Caki2 (cell line): ENCODE results near the gene GPR162. TPM values are rescaled to one million over a fixed set of nuclear protein-coding genes. Genes with fewer than 3 reads are reported as not detected.
A peak's percentile ranks its signal among the peaks of the same experiment; 100 is the strongest.

ENCODE experiments used
- DNase-seq: peaks from one replicate; pipeline ENCODE4 v3.0.0-alpha.2; 2015; ENCODE audit warnings: low read depth
- in situ Hi-C: cut with HindIII; loops from 2 replicates; pipeline ENCODE4 v1.10.0; 2016; ENCODE audit warnings: low sequenced_read_pairs, low pct_unique_long_range_greater_than_20kb, mixed read lengths
- total RNA-seq: library from RNA; depleted of rRNA; stranded (reverse); fragments of >200 nt; shearing (Covaris generic); gene quantifications from 2 replicates; pipeline ENCODE4 v1.2.3, GENCODE V29; 2014; ENCODE audit warnings: low replicate concordance; rRNA removed

Gene GPR162, protein sequence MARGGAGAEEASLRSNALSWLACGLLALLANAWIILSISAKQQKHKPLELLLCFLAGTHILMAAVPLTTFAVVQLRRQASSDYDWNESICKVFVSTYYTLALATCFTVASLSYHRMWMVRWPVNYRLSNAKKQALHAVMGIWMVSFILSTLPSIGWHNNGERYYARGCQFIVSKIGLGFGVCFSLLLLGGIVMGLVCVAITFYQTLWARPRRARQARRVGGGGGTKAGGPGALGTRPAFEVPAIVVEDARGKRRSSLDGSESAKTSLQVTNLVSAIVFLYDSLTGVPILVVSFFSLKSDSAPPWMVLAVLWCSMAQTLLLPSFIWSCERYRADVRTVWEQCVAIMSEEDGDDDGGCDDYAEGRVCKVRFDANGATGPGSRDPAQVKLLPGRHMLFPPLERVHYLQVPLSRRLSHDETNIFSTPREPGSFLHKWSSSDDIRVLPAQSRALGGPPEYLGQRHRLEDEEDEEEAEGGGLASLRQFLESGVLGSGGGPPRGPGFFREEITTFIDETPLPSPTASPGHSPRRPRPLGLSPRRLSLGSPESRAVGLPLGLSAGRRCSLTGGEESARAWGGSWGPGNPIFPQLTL
- 10.0 and 15.9 TPM in 2 replicates for total RNA-seq

DNA sequence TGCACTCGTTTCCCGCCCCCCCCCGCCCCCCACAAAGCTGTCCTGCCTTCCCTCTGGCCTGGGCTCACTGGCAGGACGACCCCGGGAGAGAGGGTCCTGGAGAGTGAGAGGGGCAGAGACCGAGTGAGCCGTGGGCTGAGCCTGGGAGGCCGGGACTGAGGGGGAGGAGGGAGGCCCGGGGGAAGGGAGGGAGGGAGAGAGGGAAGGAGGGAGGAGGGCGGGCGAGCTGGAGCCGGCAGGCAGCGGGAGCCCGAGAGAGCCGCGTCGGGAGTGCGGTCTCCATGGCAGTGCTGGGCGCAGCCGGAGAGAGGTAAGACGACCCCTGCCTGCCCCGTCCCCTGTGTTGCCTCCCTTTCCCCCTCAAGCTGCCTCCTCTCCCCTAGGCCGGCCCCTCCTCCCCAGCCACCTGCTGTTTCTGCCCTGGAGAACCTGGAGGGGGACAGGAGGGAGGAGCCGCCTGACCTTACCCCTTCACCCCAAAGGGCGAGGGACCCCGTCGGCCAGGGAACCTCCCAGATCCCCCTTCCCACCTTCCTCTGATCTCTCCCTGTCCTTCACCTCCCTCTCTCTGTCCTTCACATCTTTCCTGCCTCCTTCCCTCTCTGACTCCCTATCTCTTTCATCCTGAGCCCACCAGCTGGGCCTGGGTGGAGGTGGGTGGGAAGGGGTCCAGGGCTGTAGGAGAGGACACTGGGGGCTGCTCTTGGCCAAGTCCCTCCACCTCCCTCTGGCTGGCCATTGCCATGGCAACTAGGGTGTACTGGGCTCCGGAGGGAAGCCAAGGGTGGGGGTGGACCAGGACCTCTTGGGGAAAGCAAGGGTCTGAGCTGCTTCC, at the start of gene GPR162:
Gene GPR162, plus strand, starts transcription at position 231 of the 835 bp plus-strand sequence. CDS start 2,078 bp downstream, outside the sequence.
- in situ Hi-C loops: no loop called here
- no peak for DNase-seq

DNA sequence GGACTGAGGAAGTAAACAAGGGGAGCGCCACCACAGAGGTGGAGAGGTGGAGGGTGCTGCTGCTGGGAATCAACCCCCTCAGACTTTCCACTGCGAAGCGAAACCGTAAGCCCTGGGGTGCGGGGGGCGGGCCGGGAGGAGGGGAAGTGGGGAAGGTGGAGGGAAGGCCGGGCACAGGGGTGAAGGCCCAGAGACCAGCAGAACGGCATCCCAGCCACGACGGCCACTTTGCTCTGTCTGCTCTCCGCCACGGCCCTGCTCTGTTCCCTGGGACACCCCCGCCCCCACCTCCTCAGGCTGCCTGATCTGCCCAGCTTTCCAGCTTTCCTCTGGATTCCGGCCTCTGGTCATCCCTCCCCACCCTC, 49.3 kb upstream of the GPR162 start, which contains the start of gene LAG3:
Gene LAG3, plus strand, starts transcription at position 190 of the 365 bp plus-strand sequence. CDS start 333 bp downstream, outside the sequence.
- no peak for DNase-seq
- in situ Hi-C loops: no loop called here

DNA sequence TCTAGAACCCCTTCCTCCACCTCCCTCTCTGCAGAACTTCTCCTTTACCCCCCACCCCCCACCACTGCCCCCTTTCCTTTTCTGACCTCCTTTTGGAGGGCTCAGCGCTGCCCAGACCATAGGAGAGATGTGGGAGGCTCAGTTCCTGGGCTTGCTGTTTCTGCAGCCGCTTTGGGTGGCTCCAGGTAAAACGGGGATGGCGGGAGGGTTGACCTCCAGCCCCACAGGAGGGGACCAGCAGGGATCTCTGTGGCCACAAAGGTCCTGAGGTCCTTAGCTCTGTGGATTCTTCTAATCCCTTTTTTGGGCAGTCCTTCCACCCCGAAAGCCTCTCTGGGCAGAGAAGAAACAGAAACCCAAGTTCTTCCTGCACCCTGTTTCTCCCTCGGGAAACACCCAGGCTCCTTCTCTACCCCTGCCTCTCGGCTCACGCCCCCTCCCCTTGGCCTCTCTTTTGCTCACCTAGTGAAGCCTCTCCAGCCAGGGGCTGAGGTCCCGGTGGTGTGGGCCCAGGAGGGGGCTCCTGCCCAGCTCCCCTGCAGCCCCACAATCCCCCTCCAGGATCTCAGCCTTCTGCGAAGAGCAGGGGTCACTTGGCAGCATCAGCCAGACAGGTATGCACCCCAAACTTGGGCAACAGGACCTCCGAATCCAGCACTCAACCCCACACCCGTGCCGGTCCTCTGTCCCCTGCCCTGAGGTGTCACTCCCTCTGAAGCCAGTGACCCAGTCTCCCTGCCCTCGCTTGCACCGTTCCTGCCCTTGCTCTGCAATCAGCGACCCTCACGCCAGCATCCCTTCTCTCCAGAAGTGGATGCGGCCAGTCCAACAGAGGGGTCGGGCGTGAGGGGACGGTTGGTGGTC, 48.7 kb upstream of the GPR162 start:
- DNase-seq: no peak

DNA sequence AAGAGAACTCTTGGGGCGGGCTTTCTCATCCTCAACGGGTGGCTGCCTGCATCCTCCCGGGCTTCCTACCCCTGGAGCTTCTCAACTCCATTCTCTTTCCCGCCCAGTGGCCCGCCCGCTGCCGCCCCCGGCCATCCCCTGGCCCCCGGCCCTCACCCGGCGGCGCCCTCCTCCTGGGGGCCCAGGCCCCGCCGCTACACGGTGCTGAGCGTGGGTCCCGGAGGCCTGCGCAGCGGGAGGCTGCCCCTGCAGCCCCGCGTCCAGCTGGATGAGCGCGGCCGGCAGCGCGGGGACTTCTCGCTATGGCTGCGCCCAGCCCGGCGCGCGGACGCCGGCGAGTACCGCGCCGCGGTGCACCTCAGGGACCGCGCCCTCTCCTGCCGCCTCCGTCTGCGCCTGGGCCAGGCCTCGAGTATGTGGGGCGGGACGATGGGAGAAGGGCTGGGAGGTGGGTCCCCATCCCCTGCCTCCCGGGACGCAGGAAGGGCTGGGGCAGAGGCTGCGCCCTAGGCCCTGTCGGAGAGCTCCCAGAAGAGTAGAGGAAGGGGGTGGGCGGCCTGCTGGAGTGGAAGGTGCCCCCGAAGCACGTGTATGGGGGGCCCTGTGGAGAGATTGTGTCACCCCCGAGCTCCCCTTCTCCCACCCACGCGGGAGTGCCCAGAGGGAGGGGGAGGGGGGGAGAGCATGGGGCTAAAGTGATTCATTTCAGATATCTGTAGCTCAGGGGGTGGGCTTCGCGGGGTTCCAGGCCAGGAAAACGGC, 47.9 kb upstream of the GPR162 start:
- in situ Hi-C loops: no loop called here
- no peak for DNase-seq

More for the DNA sequence above, 48.7 kb upstream of the GPR162 start:
- in situ Hi-C loops: no loop called here

DNA sequence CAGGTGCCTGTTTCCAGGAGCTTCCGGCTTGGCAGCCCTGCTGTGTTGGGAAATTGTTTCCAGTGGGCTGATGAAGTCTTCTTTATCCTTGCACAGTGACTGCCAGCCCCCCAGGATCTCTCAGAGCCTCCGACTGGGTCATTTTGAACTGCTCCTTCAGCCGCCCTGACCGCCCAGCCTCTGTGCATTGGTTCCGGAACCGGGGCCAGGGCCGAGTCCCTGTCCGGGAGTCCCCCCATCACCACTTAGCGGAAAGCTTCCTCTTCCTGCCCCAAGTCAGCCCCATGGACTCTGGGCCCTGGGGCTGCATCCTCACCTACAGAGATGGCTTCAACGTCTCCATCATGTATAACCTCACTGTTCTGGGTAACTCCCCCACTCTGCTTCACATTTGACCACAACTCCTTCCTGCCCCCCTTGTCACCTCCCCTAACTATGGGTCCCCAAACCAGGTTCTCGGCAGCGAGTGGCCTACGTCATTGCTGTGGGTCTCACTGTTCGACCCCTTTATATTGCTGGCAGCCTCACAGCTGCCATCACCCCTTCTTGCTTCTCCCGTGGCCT, 47.0 kb upstream of the GPR162 start:
- DNase-seq: no peak
- in situ Hi-C loops: no loop called here

DNA sequence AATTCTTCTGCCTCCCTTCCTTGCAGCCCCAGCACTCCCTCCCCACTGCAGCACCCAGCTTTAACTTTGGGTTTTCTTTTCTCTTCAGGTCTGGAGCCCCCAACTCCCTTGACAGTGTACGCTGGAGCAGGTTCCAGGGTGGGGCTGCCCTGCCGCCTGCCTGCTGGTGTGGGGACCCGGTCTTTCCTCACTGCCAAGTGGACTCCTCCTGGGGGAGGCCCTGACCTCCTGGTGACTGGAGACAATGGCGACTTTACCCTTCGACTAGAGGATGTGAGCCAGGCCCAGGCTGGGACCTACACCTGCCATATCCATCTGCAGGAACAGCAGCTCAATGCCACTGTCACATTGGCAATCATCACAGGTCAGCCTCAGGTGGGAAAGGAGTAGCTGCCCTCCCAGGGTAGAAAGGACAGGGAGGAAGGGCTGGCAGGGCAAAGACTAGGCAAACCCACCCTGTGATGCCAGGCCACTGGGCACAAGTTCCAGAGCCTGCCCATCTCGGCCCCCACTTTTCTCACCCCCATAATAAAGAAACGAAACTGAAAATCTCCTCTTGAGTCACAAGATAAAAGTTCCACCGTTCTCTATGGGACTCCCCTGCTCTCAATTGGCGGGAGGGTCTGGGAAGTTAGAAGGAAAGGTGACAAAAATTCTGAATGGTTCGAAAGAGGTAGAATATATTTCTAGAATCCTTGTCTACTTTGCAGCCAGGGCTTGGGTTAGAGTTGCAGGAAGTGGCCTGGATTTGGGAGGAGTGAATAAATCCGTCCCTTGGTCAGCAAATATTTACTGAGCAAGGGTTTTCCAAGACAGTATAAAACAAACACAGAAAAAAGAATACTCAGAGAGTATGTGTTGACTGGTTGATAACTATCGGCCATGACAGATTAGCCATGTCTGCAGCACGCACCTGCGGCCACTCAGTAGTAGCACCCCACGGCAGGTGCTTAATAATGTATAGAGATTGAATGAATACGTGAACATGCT, 46.1 kb upstream of the GPR162 start:
- DNase-seq: no peak
- in situ Hi-C loops: no loop called here

DNA sequence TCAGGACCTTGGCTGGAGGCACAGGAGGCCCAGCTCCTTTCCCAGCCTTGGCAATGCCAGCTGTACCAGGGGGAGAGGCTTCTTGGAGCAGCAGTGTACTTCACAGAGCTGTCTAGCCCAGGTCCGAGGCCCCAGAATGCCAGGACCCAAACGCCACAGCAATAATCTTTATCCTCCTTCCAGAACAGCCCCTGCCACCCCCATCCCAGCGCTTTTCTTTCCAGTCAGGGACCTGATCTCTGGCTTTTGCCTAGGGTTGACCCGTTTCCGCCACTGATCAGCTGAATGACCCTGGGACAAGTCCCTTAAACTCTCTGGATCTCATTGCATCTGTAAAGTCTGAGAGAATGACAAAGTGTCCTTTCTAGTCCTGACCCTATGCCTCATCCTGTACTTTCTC, 44.2 kb upstream of the GPR162 start:
- DNase-seq: no peak
- in situ Hi-C loops: no loop called here

DNA sequence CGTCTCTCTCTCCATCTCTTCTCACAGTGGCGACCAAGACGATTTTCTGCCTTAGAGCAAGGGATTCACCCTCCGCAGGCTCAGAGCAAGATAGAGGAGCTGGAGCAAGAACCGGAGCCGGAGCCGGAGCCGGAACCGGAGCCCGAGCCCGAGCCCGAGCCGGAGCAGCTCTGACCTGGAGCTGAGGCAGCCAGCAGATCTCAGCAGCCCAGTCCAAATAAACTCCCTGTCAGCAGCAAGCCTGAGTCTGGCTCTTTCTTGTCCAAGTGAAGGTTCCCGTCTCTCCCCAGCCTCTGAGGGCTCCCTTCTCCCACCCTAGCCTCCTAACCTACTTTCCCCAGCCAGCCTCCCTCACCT, 43.4 kb upstream of the GPR162 start:
- in situ Hi-C loops: no loop called here
- DNase-seq: no peak

DNA sequence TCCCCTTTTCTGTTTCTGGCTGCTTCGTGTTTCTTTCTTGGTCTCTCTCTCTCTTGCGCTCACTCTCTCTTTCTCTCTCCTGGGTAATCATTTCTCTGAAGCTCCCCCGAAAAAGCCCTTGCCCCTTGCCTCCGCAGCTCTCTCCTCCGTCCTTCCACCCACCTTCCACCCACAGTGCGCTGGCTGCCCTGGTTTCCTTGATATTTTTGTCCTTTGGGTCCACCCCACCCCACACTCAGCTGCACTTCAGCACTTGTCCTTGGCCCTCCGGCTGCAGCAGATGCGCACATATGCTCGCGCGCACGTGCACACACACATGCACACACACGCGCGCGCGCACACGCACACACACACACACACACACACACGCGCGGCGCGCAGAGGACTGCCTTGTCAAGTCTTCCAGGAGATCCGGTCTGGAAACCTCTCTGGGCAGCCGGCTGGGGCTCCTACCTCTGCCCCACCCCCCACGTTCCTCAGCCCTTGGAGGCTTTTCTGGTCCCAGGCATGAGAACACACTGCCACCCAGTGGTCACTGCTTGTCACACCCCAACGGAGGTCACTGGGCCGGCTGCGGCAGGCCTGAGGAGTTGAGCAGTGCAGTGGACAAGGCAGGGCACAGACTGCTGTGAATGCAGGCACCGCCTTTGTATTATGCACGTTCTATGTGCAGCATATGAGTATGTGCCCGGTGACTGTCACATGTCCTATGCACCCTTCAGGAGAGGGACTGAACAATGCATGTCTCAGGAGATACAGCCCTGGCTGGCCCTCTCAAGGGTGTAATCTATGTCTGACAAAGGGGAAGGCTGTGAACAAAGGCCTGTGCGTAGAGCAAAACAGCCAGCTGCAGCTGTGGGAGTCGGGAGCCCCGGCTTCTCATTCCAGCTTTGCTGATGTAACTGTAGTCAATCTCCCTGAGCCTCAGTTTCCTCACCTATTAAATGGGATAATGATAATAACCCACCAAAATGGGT, 42.8 kb upstream of the GPR162 start:
- in situ Hi-C loops: no loop called here
- peak; percentile 91 for DNase-seq

DNA sequence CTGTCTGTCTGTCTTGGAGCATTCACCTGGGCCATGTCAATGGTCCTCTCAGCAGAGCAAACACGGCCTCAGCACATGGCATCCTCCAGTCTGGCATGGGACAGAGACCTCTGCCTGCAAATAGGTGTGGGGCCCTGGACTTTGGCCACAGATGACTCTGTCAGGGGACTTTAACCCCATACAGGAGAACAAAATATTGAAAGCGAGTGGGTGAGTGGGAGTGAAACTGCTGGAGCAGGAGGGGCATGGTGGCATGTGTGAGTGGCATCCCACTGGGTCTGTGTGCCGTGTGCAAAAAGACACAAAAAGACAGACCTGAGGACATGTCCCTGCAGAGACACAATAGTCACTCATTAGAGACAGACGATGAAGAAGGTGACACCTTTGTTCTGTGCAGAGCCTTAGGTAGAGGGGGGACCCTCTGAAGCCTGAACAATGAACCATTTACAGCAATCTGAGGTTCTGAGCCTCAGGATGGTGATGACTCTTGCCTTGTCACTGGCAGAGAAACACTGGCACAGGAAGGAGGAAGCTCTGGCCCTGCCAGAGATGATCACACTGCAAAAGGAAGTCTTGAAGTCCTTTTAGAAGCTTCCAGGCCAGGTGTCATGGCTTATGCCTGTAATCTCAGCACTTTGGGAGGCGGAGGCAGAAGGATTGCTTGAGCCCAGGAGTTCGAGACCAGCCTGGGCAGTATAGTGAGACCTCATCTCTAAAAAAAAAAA, 41.8 kb upstream of the GPR162 start:
- in situ Hi-C loops: no loop called here
- no peak for DNase-seq

DNA sequence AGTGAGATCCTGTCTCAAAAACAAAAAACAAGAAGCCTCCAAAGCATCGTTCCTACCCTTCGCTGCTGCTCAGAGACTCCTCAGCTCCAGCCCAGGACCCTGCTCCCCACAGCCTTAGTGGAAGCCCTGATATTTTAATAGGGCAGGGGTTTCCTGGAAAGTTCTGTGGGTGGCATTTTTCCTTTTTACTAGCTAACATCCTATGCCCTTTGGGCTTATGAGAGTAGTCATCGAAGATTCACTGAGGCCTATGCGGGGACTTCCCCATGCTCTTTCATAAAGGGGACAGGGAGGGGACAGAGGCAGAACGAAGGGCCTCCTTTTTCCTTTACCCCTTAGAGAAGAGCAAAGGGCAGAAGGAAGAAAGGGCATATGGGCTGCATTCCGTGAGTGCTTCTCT, 41.0 kb upstream of the GPR162 start:
- DNase-seq: no peak
- in situ Hi-C loops: no loop called here

DNA sequence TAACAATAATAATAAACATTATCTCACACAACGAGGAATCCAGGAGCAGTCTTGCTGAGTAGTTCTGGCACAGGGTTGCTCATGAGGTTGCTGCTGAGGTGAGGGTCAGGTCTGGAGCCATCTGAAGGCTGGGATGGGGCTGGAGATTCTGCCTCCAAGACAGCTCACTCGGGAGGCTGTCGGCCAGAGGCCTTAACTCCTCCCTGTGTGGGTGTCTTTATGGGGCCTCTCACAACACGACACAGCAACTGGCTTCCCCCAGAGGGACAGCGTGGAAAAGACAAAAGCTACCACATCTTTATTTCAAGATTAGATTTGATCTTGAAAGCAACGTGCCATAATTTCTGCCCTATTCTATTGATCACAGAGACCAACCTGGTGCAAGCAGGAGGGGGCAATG, 39.5 kb upstream of the GPR162 start:
- DNase-seq: no peak
- in situ Hi-C loops: no loop called here

DNA sequence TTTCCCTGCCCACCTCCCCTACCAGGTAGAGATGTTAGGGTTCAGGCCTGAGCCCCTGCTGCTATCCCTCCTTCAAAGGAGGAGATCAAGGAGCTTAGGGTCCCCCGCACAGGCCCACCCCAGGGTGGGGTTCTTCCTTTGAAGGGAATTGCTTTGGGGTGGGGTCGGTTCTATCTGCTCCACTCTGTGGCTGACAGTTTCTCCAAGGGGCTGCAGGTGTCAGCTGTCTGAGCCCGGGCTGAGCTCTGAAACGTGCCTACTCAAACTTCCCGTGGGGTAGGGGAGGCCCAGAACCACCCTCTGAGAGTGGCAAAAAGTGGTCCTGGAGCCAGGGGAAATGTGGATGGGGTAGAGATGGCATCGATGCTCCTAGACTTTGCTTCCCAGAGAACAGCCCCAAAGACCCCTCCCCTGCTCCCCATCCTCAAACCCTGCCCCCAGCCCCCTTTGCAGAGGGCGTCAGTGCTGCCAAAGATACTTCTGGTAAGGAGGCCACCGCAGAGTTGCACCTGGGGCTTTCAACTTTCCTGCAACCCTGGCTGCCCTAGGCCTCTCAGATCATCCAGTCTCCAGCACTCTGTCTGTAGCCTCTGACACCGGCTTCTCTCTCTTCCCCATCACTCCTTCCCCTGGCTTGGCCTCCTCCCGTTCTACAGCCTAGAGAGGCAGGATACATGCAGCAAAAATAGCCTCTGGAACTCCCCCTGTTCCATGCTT, 38.6 kb upstream of the GPR162 start:
- in situ Hi-C loops: no loop called here
- DNase-seq: no peak

DNA sequence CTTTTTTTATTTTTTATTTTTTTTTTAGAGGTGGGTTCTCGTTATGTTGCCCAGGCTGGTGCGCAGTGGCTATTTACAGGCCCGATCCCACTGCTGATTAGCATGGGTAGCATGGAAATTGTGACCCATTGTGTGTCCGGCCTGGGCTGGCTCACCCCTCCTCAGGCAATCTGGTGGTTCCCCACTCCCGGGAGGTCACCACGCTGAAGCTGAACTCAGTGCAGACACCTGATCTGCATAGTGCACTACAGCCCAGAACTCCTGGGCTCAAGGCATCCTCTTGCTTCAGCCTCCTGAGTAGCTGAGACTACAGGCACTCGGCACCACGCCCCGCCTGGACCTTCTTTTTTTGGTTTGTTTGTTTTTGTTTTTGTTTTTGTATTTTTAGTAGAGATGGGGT, 37.8 kb upstream of the GPR162 start:
- in situ Hi-C loops: no loop called here
- DNase-seq: no peak
